ENCODE measurements around the gene OR10G3. TPM values are rescaled to one million over a fixed set of nuclear protein-coding genes. Genes with fewer than 3 reads are reported as not detected.
"Not testable (repeated sequence)": the region's sequence is repeated elsewhere in the genome, so short reads cannot be mapped to it uniquely, and the experiment has no call there.

OR10G3 gene
- polyA plus RNA-seq, 1 donor from 2014 or later: not detected

DNA sequence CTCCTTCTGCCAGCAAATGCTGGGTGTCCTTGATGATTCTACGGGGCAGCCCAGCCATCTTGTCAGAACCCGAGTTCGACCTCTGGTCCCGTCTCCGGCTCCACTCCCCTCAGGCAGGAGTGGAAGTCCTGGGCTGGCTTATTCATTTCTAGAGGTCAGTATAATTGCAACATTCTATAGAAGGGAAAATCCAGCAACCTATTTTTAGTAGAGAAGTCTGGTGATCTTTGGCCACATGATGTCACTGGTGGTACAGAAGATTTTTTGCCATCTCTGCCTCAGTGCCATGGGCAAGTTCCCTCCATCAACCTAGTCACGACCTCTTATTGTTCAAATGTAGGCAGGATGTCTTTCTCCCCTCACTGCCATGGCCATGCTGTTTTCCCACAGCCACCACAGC is 32.4 kb upstream of the OR10G3 start:
- H3K9me3 ChIP-seq (ENCODE audit: low read length): no peaks in the 10 kb centered on the region
- H4K20me1 ChIP-seq (ENCODE audit: insufficient read depth): no peaks in the 10 kb centered on the region
- H3K4me2 ChIP-seq (ENCODE audit: low read length): no peak overlapping the region
- H3K36me3 ChIP-seq (ENCODE audit: insufficient read depth, low read length): no peaks in the 10 kb centered on the region
- H3K27ac ChIP-seq (ENCODE audit: low read length): no peak overlapping the region
- H3K9ac ChIP-seq (ENCODE audit: low read length): no peak overlapping the region
- H3K27me3 ChIP-seq (ENCODE audit: insufficient read depth, low read depth, low read length): no peaks in the 10 kb centered on the region
- TF ChIP-seq MXI1 (conservative IDR thresholded peaks at IDR 0.05; ENCODE audit: poor library complexity, severe bottlenecking): no peak
- TF ChIP-seq EP300 (conservative IDR thresholded peaks at IDR 0.05; ENCODE audit: poor library complexity, severe bottlenecking): no peak
- TF ChIP-seq, protein P1, sequence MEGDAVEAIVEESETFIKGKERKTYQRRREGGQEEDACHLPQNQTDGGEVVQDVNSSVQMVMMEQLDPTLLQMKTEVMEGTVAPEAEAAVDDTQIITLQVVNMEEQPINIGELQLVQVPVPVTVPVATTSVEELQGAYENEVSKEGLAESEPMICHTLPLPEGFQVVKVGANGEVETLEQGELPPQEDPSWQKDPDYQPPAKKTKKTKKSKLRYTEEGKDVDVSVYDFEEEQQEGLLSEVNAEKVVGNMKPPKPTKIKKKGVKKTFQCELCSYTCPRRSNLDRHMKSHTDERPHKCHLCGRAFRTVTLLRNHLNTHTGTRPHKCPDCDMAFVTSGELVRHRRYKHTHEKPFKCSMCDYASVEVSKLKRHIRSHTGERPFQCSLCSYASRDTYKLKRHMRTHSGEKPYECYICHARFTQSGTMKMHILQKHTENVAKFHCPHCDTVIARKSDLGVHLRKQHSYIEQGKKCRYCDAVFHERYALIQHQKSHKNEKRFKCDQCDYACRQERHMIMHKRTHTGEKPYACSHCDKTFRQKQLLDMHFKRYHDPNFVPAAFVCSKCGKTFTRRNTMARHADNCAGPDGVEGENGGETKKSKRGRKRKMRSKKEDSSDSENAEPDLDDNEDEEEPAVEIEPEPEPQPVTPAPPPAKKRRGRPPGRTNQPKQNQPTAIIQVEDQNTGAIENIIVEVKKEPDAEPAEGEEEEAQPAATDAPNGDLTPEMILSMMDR (IDR thresholded peaks at IDR 0.05; ENCODE audit: poor library complexity, severe bottlenecking): no peak
- TF ChIP-seq REST (IDR thresholded peaks at IDR 0.05; ENCODE audit: borderline replicate concordance): no peak
- no peak for TF ChIP-seq SMC3 (conservative IDR thresholded peaks at IDR 0.05; ENCODE audit: poor library complexity)
- TF ChIP-seq EZH2 (IDR thresholded peaks at IDR 0.05; ENCODE audit: borderline replicate concordance, insufficient read depth, low read length, poor library complexity, severe bottlenecking): no peak
- no peak for TF ChIP-seq RAD21 (conservative IDR thresholded peaks at IDR 0.05)
- TF ChIP-seq POLR2AphosphoS5 (IDR thresholded peaks at IDR 0.05): no peak
- no peak for TF ChIP-seq TAF1 (IDR thresholded peaks at IDR 0.05; ENCODE audit: low read depth)
- no peaks in the 10 kb centered on the region for H3K9me2 ChIP-seq (ENCODE audit: insufficient read depth, low read length)
- H3K79me2 ChIP-seq (replicated peaks; ENCODE audit: insufficient read depth, low read length): no peaks in the 10 kb centered on the region
- no peak overlapping the region for H2AFZ ChIP-seq (ENCODE audit: low read depth, low read length)
- no peak overlapping the region for H3K4me3 ChIP-seq (ENCODE audit: low read length)
- H3F3A ChIP-seq (ENCODE audit: insufficient read depth, low read length, poor library complexity, severe bottlenecking): no peaks in the 10 kb centered on the region

GRCh38 chr14:21602181-21602580 is 22.3 kb upstream of the OR10G3 start:
- not testable (repeated sequence) for H2AFZ ChIP-seq (ENCODE audit: low read depth, low read length); H3K27me3 ChIP-seq (ENCODE audit: insufficient read depth, low read depth, low read length); H3F3A ChIP-seq (ENCODE audit: insufficient read depth, low read length, poor library complexity, severe bottlenecking); H3K4me2 ChIP-seq (ENCODE audit: low read length); H3K9me3 ChIP-seq (ENCODE audit: low read length); H3K9ac ChIP-seq (ENCODE audit: low read length); H3K9me2 ChIP-seq (ENCODE audit: insufficient read depth, low read length); H3K79me2 ChIP-seq (replicated peaks; ENCODE audit: insufficient read depth, low read length); H4K20me1 ChIP-seq (ENCODE audit: insufficient read depth); H3K36me3 ChIP-seq (ENCODE audit: insufficient read depth, low read length); H3K27ac ChIP-seq (ENCODE audit: low read length); H3K4me3 ChIP-seq (ENCODE audit: low read length)

GRCh38 chr14:21589317-21589716 is 9.4 kb upstream of the OR10G3 start:
- H3K36me3 ChIP-seq (ENCODE audit: insufficient read depth, low read length): no peaks in the 10 kb centered on the region
- H3K4me3 ChIP-seq (ENCODE audit: low read length): no peak overlapping the region
- TF ChIP-seq EP300 (conservative IDR thresholded peaks at IDR 0.05; ENCODE audit: poor library complexity, severe bottlenecking): no peak
- H3K9me3 ChIP-seq (ENCODE audit: low read length): no peaks in the 10 kb centered on the region
- no peaks in the 10 kb centered on the region for H3F3A ChIP-seq (ENCODE audit: insufficient read depth, low read length, poor library complexity, severe bottlenecking)
- H4K20me1 ChIP-seq (ENCODE audit: insufficient read depth): no peaks in the 10 kb centered on the region
- H2AFZ ChIP-seq (ENCODE audit: low read depth, low read length): no peak overlapping the region
- H3K27ac ChIP-seq (ENCODE audit: low read length): no peak overlapping the region
- H3K27me3 ChIP-seq (ENCODE audit: insufficient read depth, low read depth, low read length): no peaks in the 10 kb centered on the region
- H3K9ac ChIP-seq (ENCODE audit: low read length): no peak overlapping the region
- H3K4me2 ChIP-seq (ENCODE audit: low read length): no peak overlapping the region
- no peaks in the 10 kb centered on the region for H3K9me2 ChIP-seq (ENCODE audit: insufficient read depth, low read length)
- H3K79me2 ChIP-seq (replicated peaks; ENCODE audit: insufficient read depth, low read length): no peaks in the 10 kb centered on the region

Measured in neural cell (in vitro differentiated cells).